Fibroblast of the aortic adventitia (primary cell): ENCODE results near the gene NCAPD3. TPM values are rescaled to one million over a fixed set of nuclear protein-coding genes. Genes with fewer than 3 reads are reported as not detected.

Source experiments
- DNase-seq: peaks from one replicate; pipeline ENCODE4 v3.0.0-alpha.2; 2010; ENCODE audit warnings: low read depth
- H3K4me3 ChIP-seq: 2 replicates; pipeline ENCODE4 v1.5.1; 2011; ENCODE audit warnings: low read depth, mild to moderate bottlenecking, control low read depth, low read length, moderate library complexity
- total RNA-seq: library from RNA; depleted of rRNA; stranded (reverse); fragments of >200 nt; gene quantifications from 2 replicates; pipeline ENCODE4 v1.2.3, GENCODE V29; 2012; ENCODE audit warnings: low replicate concordance
- TF ChIP-seq, protein P1 (sequence below): IDR thresholded peaks from 2 replicates; pipeline ENCODE4 v1.5.1; 2011; ENCODE audit warnings: mild to moderate bottlenecking, low read length, control low read depth, inconsistent platforms; ENCODE audit not compliant: insufficient read depth

NCAPD3 gene
- total RNA-seq, 1 donor: 29.7 TPM

- H3K4me3 ChIP-seq: peak overlapping the region; percentile 36
- DNase-seq: no peak
Observed at GRCh38 chr11:134226806-134227325, 3.1 kb upstream of the NCAPD3 start.

GRCh38 chr11:134224710-134225664 is 1.2 kb upstream of the NCAPD3 start:
- H3K4me3 ChIP-seq: peak overlapping the region; percentile 85
- no peak for DNase-seq
- TF ChIP-seq, protein P1, sequence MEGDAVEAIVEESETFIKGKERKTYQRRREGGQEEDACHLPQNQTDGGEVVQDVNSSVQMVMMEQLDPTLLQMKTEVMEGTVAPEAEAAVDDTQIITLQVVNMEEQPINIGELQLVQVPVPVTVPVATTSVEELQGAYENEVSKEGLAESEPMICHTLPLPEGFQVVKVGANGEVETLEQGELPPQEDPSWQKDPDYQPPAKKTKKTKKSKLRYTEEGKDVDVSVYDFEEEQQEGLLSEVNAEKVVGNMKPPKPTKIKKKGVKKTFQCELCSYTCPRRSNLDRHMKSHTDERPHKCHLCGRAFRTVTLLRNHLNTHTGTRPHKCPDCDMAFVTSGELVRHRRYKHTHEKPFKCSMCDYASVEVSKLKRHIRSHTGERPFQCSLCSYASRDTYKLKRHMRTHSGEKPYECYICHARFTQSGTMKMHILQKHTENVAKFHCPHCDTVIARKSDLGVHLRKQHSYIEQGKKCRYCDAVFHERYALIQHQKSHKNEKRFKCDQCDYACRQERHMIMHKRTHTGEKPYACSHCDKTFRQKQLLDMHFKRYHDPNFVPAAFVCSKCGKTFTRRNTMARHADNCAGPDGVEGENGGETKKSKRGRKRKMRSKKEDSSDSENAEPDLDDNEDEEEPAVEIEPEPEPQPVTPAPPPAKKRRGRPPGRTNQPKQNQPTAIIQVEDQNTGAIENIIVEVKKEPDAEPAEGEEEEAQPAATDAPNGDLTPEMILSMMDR: no peak

More at GRCh38 chr11:134226806-134227325, 3.1 kb upstream of the NCAPD3 start:
- TF ChIP-seq, protein P1: no peak

DNA sequence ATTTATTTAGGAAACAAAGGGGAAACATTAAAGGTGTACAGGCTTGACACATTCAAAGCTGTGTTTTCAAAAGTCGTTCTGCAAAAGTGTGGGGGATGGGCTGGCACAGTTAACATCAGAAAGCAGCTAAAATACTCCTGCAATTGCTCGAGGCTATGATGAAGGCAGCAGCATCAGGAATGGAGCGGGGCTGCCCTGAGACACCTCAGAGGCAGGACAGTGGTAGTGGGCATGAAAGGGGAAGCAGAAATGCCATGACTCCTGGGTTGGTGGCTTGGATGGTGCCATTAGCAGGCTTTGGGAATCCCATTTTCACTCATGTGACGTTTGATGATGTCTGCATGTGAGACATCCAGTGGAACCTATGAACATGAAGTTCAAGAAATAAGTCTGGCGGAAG is 646 bp downstream of the NCAPD3 start:
- no peak for DNase-seq
- TF ChIP-seq, protein P1: no peak
- peak overlapping the region; percentile 76 for H3K4me3 ChIP-seq

- no peak overlapping the region for H3K4me3 ChIP-seq
- TF ChIP-seq, protein P1: no peak
- no peak for DNase-seq
Observed at GRCh38 chr11:134216816-134217215, 7.0 kb downstream of the NCAPD3 start.

DNA sequence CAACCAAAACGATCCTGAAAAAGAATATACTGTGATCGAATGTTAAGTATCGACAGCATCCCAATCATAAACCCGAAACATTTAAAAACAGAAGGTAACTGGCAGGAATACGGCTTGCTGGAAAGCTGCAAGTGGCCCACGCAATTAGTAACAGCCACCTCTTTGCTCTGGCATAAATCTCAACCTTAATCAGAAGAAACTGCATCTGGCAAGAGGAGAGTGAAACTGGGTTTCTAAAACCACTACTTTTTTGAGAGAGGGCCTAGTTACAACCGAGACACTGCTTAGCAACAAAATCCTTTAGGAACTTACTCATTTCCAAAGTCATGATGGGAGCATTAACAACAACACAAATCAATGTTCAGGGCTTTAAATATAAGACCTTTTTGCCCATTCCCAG is 7.9 kb downstream of the NCAPD3 start:
- TF ChIP-seq, protein P1: no peak
- DNase-seq: no peak
- no peak overlapping the region for H3K4me3 ChIP-seq

DNA sequence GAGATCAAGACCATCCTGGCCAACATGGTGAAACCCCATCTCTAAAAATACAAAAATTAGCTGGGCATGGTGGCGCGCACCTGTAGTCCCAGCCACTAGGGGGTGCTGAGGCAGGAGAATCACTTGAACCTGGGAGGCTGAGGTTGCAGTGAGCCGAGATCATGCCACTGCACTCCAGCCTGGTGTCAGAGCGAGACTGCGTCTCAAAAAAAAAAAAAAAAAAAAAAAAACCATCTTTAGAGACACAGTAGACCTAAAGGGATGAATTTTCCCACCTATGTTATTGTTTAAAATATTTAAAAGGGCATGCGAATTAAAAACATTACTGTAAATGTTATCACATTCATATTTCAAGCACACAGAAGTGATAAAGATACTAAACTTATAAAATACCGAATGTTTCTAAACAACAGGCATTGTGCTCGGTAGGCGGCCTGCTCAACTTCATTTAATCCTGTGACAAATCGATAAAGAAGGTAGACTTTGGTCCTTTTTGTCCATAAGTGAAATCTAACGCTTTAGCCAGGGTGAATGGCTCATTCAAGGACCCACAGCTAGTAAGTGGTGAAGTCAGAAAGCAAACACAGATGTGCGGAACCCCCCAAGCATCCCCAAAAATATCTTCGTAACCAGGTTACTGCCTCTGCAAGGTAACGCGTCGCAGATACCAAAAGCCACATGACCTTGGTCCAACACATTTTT is 16.1 kb downstream of the NCAPD3 start:
- TF ChIP-seq, protein P1: peak; percentile 61
- DNase-seq: peak; percentile 22
- no peak overlapping the region for H3K4me3 ChIP-seq
